HepG2 (cell line): ENCODE results near the gene SEPTIN10. TPM values are rescaled to one million over a fixed set of nuclear protein-coding genes. Genes with fewer than 3 reads are reported as not detected.

Experiments used
- ATRX ChIP-seq: sonication (generic); formaldehyde crosslinking; IDR thresholded peaks from 2 replicates; pipeline ENCODE4 v1.4.0; 2020; ENCODE audit warnings: missing genetic modification reagents, borderline replicate concordance
- CCDC6 ChIP-seq: sonication (generic); formaldehyde crosslinking; IDR thresholded peaks from 2 replicates; pipeline ENCODE4 v1.8.1; 2022; ENCODE audit warnings: mild to moderate bottlenecking, missing genetic modification reagents, moderate library complexity
- CREB1 ChIP-seq, 2 experiments: fragments of 450-650 bp in 1 of 2; IDR thresholded peaks; 2 replicates each; pipeline ENCODE4 v1.6.1; 2016 to 2017; ENCODE audit warnings: control low read depth in 1 of 2, mild to moderate bottlenecking in 1 of 2, missing compliant biosample characterization in 1 of 2, missing genetic modification characterization in 1 of 2
- CREM ChIP-seq, 2 experiments: sonication (generic) in 1 of 2; formaldehyde crosslinking in 1 of 2; IDR thresholded peaks; 2 replicates each; pipeline versions ENCODE4 v1.4.0 to v1.6.1; 2016 to 2020; ENCODE audit warnings: antibody characterized with exemption in 1 of 2, mild to moderate bottlenecking in 1 of 2, missing genetic modification reagents in 1 of 2
- DNMT3B ChIP-seq: conservative IDR thresholded peaks from 2 replicates; pipeline ENCODE4 v1.6.1; 2016; ENCODE audit warnings: missing biosample characterization, control low read depth
- IKZF1 ChIP-seq: fragments of 450-650 bp; IDR thresholded peaks from 2 replicates; pipeline ENCODE4 v1.7.1; 2016
- MAFF ChIP-seq: IDR thresholded peaks from 2 replicates; pipeline ENCODE4 v1.6.1; 2011; ENCODE audit warnings: low read depth, low read length, improper control_type of control experiment
- MBD4 ChIP-seq: IDR thresholded peaks from 2 replicates; pipeline ENCODE4 v1.6.1; 2012; ENCODE audit warnings: low read length, inconsistent platforms, borderline replicate concordance
- MEF2D ChIP-seq: sonication (generic); formaldehyde crosslinking; IDR thresholded peaks from 2 replicates; pipeline ENCODE4 v1.5.1; 2020; ENCODE audit warnings: mild to moderate bottlenecking, missing genetic modification reagents
- MTF1 ChIP-seq: sonication (generic); formaldehyde crosslinking; IDR thresholded peaks from 2 replicates; pipeline ENCODE4 v1.5.0; 2020; ENCODE audit warnings: missing genetic modification reagents
- NBN ChIP-seq: fragments of 450-650 bp; conservative IDR thresholded peaks from 2 replicates; pipeline ENCODE4 v1.6.1; 2017
- NFKB2 ChIP-seq: sonication (generic); formaldehyde crosslinking; IDR thresholded peaks from 2 replicates; pipeline ENCODE4 v1.4.0; 2020; ENCODE audit warnings: missing genetic modification reagents, borderline replicate concordance
- POLR2G ChIP-seq: fragments of 200-400 bp; formaldehyde crosslinking; IDR thresholded peaks from 2 replicates; pipeline ENCODE4 v1.6.1; 2018; ENCODE audit warnings: mild to moderate bottlenecking, low read depth, low read length, moderate library complexity
- RBAK ChIP-seq: sonication (generic); formaldehyde crosslinking; IDR thresholded peaks from 2 replicates; pipeline ENCODE4 v1.5.1; 2020; ENCODE audit warnings: mild to moderate bottlenecking, missing genetic modification reagents
- SNAPC2 ChIP-seq: sonication (generic); formaldehyde crosslinking; IDR thresholded peaks from 2 replicates; pipeline ENCODE4 v1.8.1; 2022; ENCODE audit warnings: mild to moderate bottlenecking, missing genetic modification reagents
- SPEN ChIP-seq: sonication (generic); formaldehyde crosslinking; IDR thresholded peaks from 2 replicates; pipeline ENCODE4 v1.5.1; 2020; ENCODE audit warnings: low read depth, mild to moderate bottlenecking, missing genetic modification reagents
- SRSF4 ChIP-seq: fragments of 200-400 bp; formaldehyde crosslinking; IDR thresholded peaks from one replicate; pipeline ENCODE4 v1.6.1; 2018; ENCODE audit warnings: mild to moderate bottlenecking, low read depth, low read length, moderate library complexity; ENCODE audit not compliant: poor library complexity, severe bottlenecking
- ZNF282 ChIP-seq: fragments of 450-650 bp; IDR thresholded peaks from 2 replicates; pipeline ENCODE4 v1.6.1; 2018; ENCODE audit not compliant: partially characterized antibody
- ZNF3 ChIP-seq: IDR thresholded peaks from 2 replicates; pipeline ENCODE4 v1.7.0; 2017; ENCODE audit warnings: inconsistent platforms
- ZNF644 ChIP-seq: IDR thresholded peaks from 2 replicates; pipeline ENCODE4 v1.6.1; 2016; ENCODE audit warnings: low read depth
- ZNF737 ChIP-seq: sonication (generic); formaldehyde crosslinking; IDR thresholded peaks from 2 replicates; pipeline ENCODE4 v1.5.0; 2020; ENCODE audit warnings: missing genetic modification reagents, mild to moderate bottlenecking, borderline replicate concordance
- ZNF777 ChIP-seq: sonication (generic); formaldehyde crosslinking; IDR thresholded peaks from 2 replicates; pipeline ENCODE4 v1.4.0; 2020; ENCODE audit warnings: missing genetic modification reagents
- ZNF790 ChIP-seq: sonication (generic); formaldehyde crosslinking; IDR thresholded peaks from 2 replicates; pipeline ENCODE4 v1.8.0; 2022; ENCODE audit warnings: missing genetic modification reagents, mild to moderate bottlenecking, borderline replicate concordance
- ZNF83 ChIP-seq: sonication (generic); formaldehyde crosslinking; IDR thresholded peaks from 2 replicates; pipeline ENCODE4 v1.4.0; 2020; ENCODE audit warnings: missing genetic modification reagents, mild to moderate bottlenecking, borderline replicate concordance
- polyA plus RNA-seq, 8 experiments: library from polyadenylated mRNA; depleted of rRNA in 3 of 8; stranded (reverse) in 7 of 8; unstranded in 1 of 8; fragments of >200 nt; fragmentation: Illumina TruSeq in 4 of 8; extraction: Trizol in 4 of 8; gene quantifications; 2 replicates each; pipeline versions ENCODE4 v1.2.1 to v1.2.3, GENCODE V29; 2011 to 2016; ENCODE audit warnings: low read depth in 4 of 8, missing spikeins in 1 of 8, mixed read lengths in 1 of 8; ENCODE audit not compliant: insufficient read depth in 1 of 8
- total RNA-seq, 5 experiments: library from RNA; depleted of rRNA; stranded (reverse); fragments of >200 nt; fragmentation: Illumina TruSeq; extraction: Trizol; gene quantifications; 2 replicates each; pipeline ENCODE4 v1.2.3, GENCODE V29; 2016; ENCODE audit warnings: low read depth in 1 of 5
- TF ChIP-seq, protein P1 (sequence below): sonication (generic); formaldehyde crosslinking; IDR thresholded peaks from 2 replicates; pipeline ENCODE4 v1.4.0; 2020; ENCODE audit warnings: missing genetic modification reagents, borderline replicate concordance

The SEPTIN10 gene
- total and polyA plus RNA-seq, 2 of the 13 experiments (the other 11 are each of a cell fraction or from before 2014, with no cell fraction given): 45.8 to 67.5 TPM

GRCh38 chr2:109613922-109614714, at the start of gene SEPTIN10, which contains the start of gene SOWAHC (continued):
- TF ChIP-seq ZNF83 (CRISPR knock-in tag) (peak; percentile 44; the same call in 1 of the 2 replicates), CREM (IDR thresholded peaks at IDR 0.05) (no peak), CREM (CRISPR knock-in tag; IDR thresholded peaks at IDR 0.05) (peak; percentile 35), SPEN (CRISPR knock-in tag) (peak; percentile 87), CCDC6 (CRISPR knock-in tag) (peak; percentile 96), DNMT3B (no peak), SRSF4 (no peak), ZNF644 (CRISPR knock-in tag) (peak; percentile 48; the same call in 1 of the 2 replicates), ZNF777 (CRISPR knock-in tag) (peak; percentile 94), ATRX (CRISPR knock-in tag) (no peak), ZNF282 (no peak), SNAPC2 (CRISPR knock-in tag) (peak; percentile 54; the same call in 1 of the 2 replicates), MAFF (no peak), NBN (no peak), ZNF737 (CRISPR knock-in tag) (no peak), CREB1 (IDR thresholded peaks at IDR 0.05) (peak; percentile 74), CREB1 (CRISPR knock-in tag; IDR thresholded peaks at IDR 0.05) (no peak; the same call in 1 of the 2 replicates), ZNF790 (peak; percentile 52; the same call in 1 of the 2 replicates), RBAK (CRISPR knock-in tag) (0 out of 2 replicates have a peak, but pooled peaks have one; percentile 42), NFKB2 (CRISPR knock-in tag) (no peak; the same call in 1 of the 2 replicates), MBD4 (no peak), IKZF1 (no peak), MEF2D (CRISPR knock-in tag) (peak; percentile 78; the same call in 1 of the 2 replicates), ZNF3 (no peak), MTF1 (CRISPR knock-in tag) (peak; percentile 73; the same call in 1 of the 2 replicates), POLR2G (peak; percentile 92)
- TF ChIP-seq, protein P1, sequence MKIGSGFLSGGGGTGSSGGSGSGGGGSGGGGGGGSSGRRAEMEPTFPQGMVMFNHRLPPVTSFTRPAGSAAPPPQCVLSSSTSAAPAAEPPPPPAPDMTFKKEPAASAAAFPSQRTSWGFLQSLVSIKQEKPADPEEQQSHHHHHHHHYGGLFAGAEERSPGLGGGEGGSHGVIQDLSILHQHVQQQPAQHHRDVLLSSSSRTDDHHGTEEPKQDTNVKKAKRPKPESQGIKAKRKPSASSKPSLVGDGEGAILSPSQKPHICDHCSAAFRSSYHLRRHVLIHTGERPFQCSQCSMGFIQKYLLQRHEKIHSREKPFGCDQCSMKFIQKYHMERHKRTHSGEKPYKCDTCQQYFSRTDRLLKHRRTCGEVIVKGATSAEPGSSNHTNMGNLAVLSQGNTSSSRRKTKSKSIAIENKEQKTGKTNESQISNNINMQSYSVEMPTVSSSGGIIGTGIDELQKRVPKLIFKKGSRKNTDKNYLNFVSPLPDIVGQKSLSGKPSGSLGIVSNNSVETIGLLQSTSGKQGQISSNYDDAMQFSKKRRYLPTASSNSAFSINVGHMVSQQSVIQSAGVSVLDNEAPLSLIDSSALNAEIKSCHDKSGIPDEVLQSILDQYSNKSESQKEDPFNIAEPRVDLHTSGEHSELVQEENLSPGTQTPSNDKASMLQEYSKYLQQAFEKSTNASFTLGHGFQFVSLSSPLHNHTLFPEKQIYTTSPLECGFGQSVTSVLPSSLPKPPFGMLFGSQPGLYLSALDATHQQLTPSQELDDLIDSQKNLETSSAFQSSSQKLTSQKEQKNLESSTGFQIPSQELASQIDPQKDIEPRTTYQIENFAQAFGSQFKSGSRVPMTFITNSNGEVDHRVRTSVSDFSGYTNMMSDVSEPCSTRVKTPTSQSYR (CRISPR knock-in tag): peak; percentile 36
